ENCODE measurements around the gene SLC24A3.

- no peak for TF ChIP-seq CTCF (IDR thresholded peaks at IDR 0.05)
- no peak for TF ChIP-seq POLR2A (IDR thresholded peaks at IDR 0.05)
These were observed 291.8 kb downstream of the SLC24A3 start for GRCh38 chr20:19504251-19504650.

Data from heart left ventricle (tissue), 13 donors.